HuH-7 (cell line): ENCODE data around the gene CELSR2.
"Not testable (repeated sequence)": the region's sequence is repeated elsewhere in the genome, so short reads cannot be mapped to it uniquely, and the experiment has no call there.

Source experiments
- DNase-seq: peaks from one replicate; pipeline ENCODE4 v3.0.0; 2011; ENCODE audit warnings: low spot score

CELSR2 gene, protein sequence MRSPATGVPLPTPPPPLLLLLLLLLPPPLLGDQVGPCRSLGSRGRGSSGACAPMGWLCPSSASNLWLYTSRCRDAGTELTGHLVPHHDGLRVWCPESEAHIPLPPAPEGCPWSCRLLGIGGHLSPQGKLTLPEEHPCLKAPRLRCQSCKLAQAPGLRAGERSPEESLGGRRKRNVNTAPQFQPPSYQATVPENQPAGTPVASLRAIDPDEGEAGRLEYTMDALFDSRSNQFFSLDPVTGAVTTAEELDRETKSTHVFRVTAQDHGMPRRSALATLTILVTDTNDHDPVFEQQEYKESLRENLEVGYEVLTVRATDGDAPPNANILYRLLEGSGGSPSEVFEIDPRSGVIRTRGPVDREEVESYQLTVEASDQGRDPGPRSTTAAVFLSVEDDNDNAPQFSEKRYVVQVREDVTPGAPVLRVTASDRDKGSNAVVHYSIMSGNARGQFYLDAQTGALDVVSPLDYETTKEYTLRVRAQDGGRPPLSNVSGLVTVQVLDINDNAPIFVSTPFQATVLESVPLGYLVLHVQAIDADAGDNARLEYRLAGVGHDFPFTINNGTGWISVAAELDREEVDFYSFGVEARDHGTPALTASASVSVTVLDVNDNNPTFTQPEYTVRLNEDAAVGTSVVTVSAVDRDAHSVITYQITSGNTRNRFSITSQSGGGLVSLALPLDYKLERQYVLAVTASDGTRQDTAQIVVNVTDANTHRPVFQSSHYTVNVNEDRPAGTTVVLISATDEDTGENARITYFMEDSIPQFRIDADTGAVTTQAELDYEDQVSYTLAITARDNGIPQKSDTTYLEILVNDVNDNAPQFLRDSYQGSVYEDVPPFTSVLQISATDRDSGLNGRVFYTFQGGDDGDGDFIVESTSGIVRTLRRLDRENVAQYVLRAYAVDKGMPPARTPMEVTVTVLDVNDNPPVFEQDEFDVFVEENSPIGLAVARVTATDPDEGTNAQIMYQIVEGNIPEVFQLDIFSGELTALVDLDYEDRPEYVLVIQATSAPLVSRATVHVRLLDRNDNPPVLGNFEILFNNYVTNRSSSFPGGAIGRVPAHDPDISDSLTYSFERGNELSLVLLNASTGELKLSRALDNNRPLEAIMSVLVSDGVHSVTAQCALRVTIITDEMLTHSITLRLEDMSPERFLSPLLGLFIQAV (N-terminal part only)

DNA sequence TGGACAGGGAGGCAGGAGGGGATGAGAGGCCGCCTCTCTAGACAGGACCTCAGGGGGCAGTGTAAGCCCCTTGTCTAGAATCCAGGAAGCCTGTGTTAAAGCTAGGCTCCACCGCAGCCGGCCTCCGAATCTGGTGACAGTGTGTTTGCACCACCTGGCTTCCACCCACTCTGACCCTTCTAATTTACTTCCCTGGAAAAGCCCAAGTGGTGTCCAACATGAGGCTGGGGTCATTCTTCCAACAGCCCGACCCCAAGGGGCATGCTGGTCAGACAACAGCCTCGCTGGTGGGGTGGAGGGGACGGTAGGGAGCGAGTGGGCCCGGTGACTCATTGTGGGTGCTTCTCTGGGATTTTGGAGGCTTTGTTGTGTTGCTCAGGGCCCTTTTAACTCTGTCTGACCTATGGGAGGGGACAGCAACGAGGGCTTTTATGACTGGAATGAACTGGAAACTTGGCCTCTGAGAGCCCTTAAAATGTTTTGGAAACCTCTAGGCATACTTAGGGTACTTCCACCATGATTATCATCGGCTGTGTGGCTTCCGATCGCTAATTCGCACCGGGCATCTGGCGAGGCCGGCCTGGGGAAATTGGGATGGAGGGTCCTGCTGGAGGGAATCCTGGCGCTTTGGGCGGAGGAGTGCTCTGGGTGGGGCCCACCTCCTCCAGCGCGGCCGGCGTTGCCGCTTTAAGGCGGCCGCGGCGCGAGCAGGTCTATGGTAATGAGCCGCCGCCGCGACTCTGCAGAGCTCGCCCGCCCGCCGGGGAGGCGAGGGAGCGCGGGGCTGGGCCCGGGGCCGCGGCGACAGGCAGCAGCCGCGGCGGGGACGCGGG, at the start of gene CELSR2:
CELSR2 (plus strand) TSS at position 743 of the 833 bp plus-strand sequence. CDS start 541 bp downstream, outside the sequence.
- peak; percentile 75 for DNase-seq

DNA sequence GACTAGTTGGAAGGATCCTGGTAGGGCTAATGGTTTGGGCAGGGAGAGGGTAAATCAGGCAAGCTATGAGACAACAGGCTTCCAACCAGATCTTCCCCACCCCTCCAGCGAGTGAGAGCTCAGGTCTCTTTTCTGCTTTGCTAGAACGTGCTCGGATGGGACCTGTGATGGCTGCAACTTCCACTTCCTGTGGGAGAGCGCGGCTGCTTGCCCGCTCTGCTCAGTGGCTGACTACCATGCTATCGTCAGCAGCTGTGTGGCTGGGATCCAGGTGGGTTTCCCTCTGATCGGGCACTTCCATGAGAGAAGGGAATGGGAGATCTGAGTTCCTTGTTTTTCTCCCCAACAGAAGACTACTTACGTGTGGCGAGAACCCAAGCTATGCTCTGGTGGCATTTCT, 49.6 kb upstream of the CELSR2 start:
- DNase-seq, result no peak

DNA sequence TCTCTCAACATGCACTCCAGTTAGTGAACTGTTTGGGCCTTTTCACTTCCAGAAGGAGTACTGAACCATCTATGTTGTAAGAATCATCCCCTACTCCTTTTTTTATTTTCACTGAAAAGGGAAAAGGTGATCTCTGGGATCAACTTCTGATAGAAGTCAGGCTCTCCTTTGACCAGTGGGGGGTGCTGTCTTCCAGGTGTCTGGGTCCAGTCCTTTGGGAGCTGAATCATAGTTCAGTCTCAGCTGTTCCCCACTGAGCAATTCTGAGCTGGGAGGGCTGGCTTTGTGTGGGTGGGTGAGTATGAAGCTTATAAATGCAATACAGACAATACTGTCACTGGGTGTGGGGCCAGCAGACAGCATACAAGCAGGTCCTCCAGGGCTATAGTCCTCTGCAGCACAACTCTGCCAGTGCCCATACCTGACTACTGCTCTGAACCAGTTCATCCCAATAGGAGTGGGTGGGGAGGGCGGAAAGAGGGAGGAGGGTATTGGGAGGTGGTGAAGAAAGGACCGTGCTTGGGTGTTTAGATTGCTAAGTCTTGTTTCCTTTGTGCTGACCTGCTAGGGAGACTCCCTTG, 48.1 kb upstream of the CELSR2 start:
- peak; percentile 57 for DNase-seq

DNA sequence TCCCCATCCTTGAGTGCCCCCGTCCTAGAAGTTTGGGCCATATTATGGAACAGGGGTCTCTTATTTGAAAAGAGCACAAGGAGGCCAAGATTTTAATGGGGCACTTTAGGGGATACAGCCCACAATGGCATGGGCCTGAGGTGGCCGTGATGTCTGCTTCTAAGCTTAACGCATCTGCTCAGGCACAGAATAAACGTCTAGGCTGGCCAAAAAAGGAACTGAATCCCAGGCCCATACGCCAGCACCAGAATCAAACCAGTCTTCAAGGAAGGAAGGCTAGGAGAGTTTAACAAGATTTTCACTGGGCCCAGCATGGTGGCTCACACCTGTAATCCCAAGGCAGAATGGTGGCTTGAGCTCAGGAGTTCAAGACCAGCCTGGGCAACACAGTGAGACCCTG, 44.9 kb upstream of the CELSR2 start:
- DNase-seq, result no peak

DNA sequence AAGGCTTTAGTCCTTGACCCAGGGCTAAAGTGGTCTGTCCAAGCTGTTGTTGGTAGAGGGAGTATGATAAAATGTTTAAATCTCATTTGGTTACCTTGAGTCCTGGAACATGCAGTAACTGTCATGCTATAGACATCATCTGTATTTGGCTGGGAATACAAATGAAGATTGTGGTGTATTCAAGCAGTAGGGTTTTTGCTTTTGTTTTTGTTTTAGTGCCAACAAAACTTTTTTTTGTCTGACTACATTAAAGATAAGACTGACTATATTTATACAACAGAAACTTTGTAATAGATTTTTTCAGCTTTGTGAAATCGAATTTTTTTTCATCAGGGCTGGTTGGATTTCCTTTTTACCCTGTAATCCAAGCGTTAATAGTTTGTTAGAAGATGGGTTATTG, 43.0 kb upstream of the CELSR2 start:
- no peak for DNase-seq

DNA sequence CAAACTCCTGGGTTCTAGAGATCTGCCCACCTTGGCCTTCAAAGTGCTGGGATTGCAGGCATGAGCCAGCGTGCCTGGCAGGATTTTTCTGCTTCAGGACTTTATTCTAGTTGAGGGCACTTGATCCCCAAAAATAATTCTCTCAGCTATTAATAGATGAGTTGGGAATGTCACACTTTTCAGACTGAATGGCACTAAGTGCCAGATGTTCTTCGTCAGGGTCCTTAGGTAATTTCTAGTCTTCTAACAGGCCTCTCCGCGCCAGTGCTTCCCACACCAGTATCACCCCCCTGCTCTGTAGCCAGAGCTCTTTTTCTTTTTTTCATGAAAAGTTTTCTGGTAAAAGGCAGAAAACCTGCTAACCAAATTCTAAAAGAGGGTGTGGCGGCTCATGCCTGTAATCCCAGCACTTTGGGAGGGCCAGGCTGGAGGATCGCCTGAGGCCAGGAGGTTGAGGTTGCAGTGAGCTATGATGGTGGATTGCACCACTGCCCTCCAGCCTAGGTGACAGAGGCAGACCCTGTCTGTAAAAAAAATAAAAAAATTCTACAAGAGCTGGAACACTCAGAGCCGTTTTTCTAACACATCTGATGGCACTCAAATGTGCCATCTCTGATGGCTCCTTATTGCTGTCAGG, 41.8 kb upstream of the CELSR2 start:
- DNase-seq, result no peak

DNA sequence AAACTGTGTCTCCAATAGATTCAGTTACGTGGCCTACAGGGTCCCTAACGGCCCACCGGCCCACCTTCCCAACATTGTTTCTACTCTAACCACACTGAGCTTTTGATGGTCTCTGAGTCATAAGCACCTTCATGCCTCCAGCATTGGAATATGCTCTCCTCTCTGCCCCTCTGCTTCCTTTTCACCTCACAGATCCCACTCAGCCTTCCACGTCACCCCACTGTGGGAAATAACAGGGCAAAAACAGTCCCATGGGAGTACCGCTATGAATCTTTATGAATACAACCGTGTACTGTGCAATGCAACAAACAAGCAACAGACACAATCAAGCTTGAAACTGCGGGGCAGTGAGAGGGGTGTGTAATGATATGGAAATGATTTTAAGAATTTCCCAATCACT, 40.9 kb upstream of the CELSR2 start:
- no peak for DNase-seq

DNA sequence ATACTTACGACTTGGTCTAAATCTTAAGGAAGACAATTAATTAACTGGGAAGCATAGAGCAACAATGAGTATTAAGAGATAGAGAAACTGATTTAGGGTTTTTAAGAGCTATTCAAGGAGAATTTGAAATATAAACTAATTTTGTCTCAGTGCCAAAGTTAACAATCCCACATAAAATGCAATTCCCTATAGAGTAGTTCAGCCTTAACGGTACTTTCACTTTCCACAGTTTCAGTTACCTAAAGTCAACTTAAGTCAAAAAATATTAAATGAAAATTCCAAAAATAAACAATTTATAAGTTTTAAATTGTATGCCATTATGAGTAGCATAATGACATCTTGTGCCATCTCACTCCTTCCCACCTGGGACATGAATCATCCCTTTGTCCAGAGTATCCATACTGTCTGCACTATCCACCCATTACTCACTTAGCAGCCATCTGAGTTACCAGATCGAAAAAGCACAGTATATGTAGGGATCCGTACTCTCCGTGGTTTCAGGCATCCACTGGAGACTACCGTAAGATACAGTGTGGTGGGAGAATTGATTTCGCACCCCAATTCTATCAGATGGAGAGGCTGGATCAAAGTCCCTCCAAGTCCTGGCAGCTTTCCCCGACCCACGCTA, 40.4 kb upstream of the CELSR2 start:
- no peak for DNase-seq

DNA sequence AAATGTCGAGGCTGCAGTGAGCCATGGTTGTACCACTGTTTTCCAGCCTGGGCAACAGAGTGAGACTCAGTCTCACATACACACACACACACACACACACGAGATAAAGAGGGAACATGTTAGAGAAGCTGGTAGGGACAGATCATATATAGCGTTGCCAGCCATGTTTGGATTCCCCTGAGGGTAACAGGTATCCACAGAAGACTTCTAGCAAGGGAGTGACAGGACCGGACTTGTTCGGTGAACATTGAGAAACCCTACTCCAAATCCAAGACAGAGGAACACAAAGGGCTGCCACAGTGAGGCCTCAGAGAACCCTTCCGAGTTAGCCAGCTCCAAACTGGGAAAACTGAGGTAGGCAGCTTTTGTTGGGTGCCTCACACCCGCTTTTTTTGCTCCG, 39.3 kb upstream of the CELSR2 start:
- no peak for DNase-seq

DNA sequence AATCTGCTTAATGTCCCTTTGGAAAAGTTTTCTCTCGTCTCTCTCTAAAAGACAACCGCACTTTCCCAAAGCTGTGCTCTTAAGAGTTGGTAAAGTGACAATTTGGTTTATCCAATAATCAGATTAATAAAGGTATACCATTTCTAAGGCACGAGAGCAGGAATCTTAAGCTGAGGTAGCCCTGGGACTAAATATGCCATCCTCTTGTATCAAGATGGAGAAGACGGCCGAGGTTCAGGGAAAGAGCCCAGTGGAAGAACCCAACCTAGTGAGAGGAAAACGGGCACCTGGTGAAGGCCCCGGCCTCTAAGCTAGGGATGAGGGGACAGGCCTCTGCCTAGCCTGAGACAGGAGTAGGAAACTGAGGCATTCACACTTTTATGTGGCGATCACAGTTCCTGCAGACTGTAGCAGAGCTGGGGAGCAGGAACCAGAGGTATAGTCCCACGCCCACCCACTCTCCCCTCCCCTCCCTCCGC, 36.0 kb upstream of the CELSR2 start:
- no peak for DNase-seq

DNA sequence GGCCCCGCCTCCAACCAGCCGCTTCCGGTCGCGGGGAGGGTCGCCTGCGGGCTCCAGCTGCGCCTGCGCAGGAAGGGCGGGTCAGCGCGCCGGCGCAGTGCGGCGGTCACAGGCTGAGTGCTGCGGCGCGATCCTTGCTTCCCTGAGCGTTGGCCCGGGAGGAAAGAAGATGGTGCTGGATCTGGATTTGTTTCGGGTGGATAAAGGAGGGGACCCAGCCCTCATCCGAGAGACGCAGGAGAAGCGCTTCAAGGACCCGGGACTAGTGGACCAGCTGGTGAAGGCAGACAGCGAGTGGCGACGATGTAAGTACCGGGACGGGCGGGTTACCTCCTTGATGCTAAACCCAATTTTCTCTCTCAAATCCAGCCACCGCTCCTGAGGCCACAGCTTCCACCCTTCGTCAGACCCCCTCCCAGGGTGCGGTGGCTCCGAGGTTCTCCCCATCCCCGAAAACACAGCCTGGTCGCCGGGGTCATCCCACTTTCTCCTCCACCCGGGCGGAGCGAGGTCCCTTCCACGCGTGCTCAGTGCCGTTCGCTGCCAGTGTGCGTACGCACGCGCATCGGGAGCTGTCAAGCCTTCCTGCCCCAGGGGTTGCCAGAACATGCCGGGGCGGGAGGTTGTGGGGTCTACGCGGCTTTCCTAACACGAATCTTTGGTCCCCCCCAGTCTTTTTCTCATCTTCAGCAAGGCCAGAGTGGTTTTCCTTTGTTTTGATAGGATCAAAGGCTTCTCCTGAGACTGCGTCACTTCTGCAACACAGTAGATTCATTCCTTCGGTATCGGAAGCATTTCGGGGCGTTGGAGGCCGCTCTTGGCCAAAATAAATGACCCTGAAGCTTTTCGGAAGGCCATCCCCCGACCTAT, 35.3 kb upstream of the CELSR2 start, which contains the start of gene SARS1:
SARS1 (plus strand) TSS at position 95 of the 870 bp plus-strand sequence; CDS start at position 170, 75 bp downstream.
- DNase-seq, result peak; percentile 87

DNA sequence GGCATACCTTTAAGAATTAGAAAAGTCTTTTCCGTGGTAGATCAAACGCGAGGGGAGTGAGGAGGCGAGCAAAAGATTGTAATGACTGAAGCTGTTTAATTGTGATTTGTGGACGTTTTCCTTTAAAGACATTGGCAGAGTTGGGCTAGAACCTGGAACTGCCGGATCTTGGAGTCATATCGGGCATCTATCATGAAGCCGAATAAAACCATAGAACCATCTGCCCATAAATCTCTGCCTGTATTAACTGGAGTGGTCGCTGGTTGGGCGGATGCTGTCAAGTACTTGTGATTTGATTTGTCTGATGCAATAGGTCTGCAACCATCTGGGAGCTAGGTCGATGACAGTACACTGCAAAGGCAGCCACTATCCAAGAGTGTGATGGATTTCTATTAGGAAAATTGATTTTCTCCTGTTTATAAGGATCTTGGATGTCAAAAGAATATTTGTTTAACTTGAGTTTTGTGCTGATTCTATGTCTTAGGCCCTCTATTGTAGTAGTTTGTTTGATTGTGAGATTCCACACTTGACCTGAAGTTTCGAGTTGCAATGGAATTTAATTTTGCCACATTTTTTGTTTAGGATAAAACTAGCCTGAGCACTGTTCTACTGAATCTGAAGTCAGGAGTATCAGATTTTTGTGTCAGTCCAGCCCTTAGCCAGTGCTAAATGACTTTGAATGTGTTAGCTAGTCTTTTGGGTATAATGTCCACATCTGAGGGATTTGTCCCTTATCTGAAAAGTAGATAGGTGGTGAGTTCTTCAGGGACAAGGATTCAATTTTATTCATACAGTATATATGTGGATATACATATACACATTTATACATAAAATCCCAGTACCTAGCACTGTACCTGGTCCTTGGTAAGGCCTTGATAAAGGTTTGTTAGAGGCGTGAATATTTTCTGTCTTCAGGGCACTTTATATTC, 34.4 kb upstream of the CELSR2 start:
- peak; percentile 56 for DNase-seq

DNA sequence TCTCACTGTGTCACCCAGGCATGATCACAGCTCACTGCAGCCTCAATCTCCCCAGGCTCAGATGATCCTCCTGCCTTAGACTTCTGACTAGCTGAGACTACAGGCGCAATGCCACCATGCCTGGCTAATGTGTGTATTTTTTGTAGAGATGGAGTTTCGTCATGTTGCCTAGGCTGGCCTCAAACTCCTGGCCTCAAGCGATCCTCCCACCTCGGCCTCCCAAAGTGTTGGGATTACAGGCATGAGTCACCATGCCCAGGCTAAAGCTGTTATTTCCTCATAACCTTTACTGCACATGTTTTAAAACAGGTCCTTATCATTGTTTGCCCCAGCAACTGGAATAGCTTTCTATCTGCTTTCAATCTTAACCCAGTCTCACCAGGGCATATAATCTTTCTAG, 32.7 kb upstream of the CELSR2 start:
- no peak for DNase-seq

DNA sequence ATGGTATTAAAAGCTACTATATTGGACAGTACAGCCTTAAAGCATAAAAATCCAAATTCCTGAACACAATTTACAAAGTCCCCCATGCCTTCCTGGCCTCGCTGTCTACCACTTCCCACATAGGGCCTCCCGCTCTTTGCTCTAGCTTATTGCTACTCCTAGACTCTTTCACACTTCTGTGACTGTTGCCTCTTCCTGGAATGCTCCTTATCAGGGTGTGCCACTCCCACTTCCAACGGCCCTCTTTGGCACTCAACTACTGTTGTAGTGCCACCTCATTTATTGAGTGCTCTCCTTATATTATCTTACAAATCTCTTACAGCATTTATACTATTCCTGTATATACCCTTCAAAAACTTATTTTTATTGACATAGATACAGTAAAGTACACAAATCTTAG, 30.8 kb upstream of the CELSR2 start:
- DNase-seq, result no peak

DNA sequence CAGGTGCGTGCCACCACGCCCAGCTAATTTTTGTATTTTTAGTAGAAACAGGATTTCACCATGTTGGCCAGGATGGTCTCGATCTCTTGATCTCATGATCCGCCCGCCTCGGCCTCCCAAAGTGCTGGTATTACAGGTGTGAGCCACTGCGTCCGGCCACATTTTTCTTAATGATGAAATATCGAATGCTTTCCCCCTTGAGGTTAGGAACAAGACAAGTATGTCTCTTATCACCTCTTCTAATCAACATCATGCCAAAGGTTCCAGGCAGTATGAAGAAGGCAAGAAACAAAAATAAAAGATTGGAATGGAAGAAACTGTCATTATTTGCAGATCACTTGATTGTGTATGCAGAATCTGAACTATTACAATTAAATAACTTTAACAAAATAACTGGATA, 28.1 kb upstream of the CELSR2 start:
- not testable (repeated sequence) for DNase-seq

DNA sequence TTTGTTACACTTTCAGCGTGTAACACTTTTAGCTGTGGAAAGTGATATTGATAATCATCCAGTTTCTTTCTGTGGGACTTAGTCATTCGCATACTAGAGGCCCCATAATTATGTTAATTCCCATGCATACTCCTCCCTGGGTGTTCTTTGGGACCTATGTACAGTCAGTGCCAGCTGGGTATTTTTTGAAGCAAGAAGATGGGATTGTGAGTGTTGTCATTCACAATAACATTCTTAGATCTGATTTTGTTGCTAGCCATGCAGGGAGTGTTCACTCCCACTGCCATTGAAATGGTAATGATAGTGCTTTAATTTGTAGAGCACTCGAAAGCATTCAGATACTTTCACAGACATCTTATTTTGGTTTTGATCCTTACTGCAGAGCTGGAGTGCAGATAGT, 24.0 kb upstream of the CELSR2 start:
- no peak for DNase-seq

DNA sequence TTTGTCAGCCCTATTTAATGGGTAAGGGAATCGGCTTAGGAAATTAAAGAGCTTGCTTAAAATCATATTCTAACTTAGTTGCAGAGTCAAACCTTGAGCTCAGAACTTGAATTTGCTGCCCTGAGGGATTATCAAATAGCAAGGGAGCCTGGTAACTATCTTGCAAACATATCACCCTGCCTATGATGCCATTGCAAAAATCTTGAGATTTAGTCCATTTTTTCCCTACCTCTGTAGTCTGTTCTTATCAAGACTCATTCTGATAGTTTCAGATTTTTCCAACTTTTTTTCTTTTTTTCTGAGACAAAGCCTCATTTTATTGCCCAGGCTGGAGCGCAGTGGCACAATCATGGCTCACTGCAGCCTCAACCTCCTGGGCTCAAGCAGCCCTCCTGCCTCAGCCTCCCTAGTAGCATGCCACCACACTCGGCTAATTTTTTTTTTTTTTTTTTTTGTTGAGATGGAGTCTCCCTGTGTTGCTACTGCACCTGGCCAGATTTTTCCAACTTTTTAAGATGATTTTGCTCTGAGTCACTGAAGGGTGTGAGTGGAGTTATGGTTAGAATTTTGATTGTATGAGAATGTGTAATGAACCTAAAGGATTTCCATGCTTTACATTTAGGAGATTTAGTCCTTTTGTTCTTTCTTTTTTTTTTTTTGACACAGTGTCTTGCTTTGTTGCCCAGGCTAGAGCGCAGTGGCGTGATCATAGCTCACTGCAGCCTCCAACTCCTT, 23.5 kb upstream of the CELSR2 start:
- DNase-seq, result no peak
